GM19468 (cell line): ENCODE measurements around the gene NRL.
A peak's percentile ranks its signal among the peaks of the same experiment; 100 is the strongest.

Source experiments
- ATAC-seq: cut with Tn5 transposase; IDR thresholded peaks from one replicate; pipeline ENCODE4 v1.9.1; 2021; ENCODE audit warnings: mild to moderate bottlenecking, moderate library complexity, moderate number of reproducible peaks; ENCODE audit not compliant: unreplicated experiment; ENCODE audit errors: extremely low read depth

Gene NRL

GRCh38 chr14:24114532-24115421 is at the start of gene NRL, which contains the start of gene DCAF11:
TSS of gene NRL (minus strand) at chr14:24114949. CDS start at chr14:24082848, 32,101 bp downstream.
TSS of gene DCAF11 (plus strand) at chr14:24114777. CDS start at chr14:24115595, 818 bp downstream.
- peak; percentile 85 for ATAC-seq

GRCh38 chr14:24162093-24162492 is 47.3 kb upstream of the NRL start:
- no peak for ATAC-seq

- ATAC-seq: peak; percentile 69
Measured at GRCh38 chr14:24160850-24161804, 46.4 kb upstream of the NRL start, which contains the start of gene IRF9. TSS of gene IRF9 (plus strand) at chr14:24161265. CDS start at chr14:24162145, 880 bp downstream.

- no peak for ATAC-seq
Measured at GRCh38 chr14:24160499-24160849, 45.7 kb upstream of the NRL start.

GRCh38 chr14:24159777-24160498 is 45.2 kb upstream of the NRL start:
- ATAC-seq: no peak

- ATAC-seq: no peak
Measured at GRCh38 chr14:24157331-24157730, 42.6 kb upstream of the NRL start.

GRCh38 chr14:24156840-24157239 is 42.1 kb upstream of the NRL start:
- no peak for ATAC-seq

- ATAC-seq: no peak
Measured at GRCh38 chr14:24155100-24155499, 40.4 kb upstream of the NRL start.

GRCh38 chr14:24151404-24152080 is 36.8 kb upstream of the NRL start:
- ATAC-seq: no peak

GRCh38 chr14:24150993-24151392 is 36.2 kb upstream of the NRL start:
- no peak for ATAC-seq

- ATAC-seq: no peak
Measured at GRCh38 chr14:24150567-24150966, 35.8 kb upstream of the NRL start.

- ATAC-seq: no peak
Measured at GRCh38 chr14:24150061-24150460, 35.3 kb upstream of the NRL start.

- no peak for ATAC-seq
Measured at GRCh38 chr14:24149302-24149969, 34.7 kb upstream of the NRL start.

GRCh38 chr14:24147761-24148428 is 33.1 kb upstream of the NRL start:
- ATAC-seq: no peak

GRCh38 chr14:24146978-24147760 is 32.4 kb upstream of the NRL start, which contains the start of gene RNF31:
TSS of gene RNF31 (plus strand) at chr14:24147498. CDS start at chr14:24147699, 201 bp downstream.
- ATAC-seq: peak; percentile 85

GRCh38 chr14:24146453-24146977 is 31.8 kb upstream of the NRL start, which contains the start of gene PSME2:
TSS of gene PSME2 (minus strand) at chr14:24146610. CDS start at chr14:24146581, 29 bp downstream.
- peak; percentile 42 for ATAC-seq
